ENCODE measurements around the gene MS4A5. TPM values are rescaled to one million over a fixed set of nuclear protein-coding genes. Genes with fewer than 3 reads are reported as not detected.

The MS4A5 gene
- total RNA-seq, 1 experiment from 2014 or later = not detected

GRCh38 chr11:60468829-60469228 is 39.5 kb downstream of the MS4A5 start (continued):
- TF ChIP-seq AFF4 (CRISPR knock-in tag; IDR thresholded peaks at IDR 0.05; ENCODE audit: borderline replicate concordance) = no peak
- no peak for TF ChIP-seq GRHL2 (CRISPR knock-in tag; IDR thresholded peaks at IDR 0.05; ENCODE audit: insufficient replicate concordance, severe bottlenecking)
- TF ChIP-seq PRDM15 (CRISPR knock-in tag; IDR thresholded peaks at IDR 0.05) = no peak

GRCh38 chr11:60469723-60470122 is 40.4 kb downstream of the MS4A5 start:
- no peak for ATAC-seq

More at GRCh38 chr11:60469723-60470122, 40.4 kb downstream of the MS4A5 start:
- ChIA-PET POLR2A (no interaction called here), CTCF (no interaction called here)
- Mint-ChIP-seq H3K27me3 (ENCODE audit: low read depth) (no peaks in the 10 kb centered on the region), H3K36me3 (0 out of 2 replicates have a peak, but pooled peaks cover 3% of the 10 kb centered on the region), H3K9me3 (no peaks in the 10 kb centered on the region), H3K27ac (no peak overlapping the region), H3K4me1 (no peaks in the 10 kb centered on the region), H3K4me3 (no peak overlapping the region)
- DNase-seq (ENCODE audit: low spot score) = no peak
- no peak for TF ChIP-seq MLX (CRISPR knock-in tag; IDR thresholded peaks at IDR 0.05)
- TF ChIP-seq NFYB (CRISPR knock-in tag; conservative IDR thresholded peaks at IDR 0.05; ENCODE audit: low read depth) = no peak
- no peak for TF ChIP-seq ZNF219 (CRISPR knock-in tag; IDR thresholded peaks at IDR 0.05; ENCODE audit: borderline replicate concordance)
- TF ChIP-seq GTF2I (CRISPR knock-in tag; conservative IDR thresholded peaks at IDR 0.05) = no peak
- TF ChIP-seq ETV6 (CRISPR knock-in tag; IDR thresholded peaks at IDR 0.05) = no peak
- TF ChIP-seq ZNF232 (CRISPR knock-in tag; IDR thresholded peaks at IDR 0.05) = no peak
- no peak for TF ChIP-seq JUN (CRISPR knock-in tag; IDR thresholded peaks at IDR 0.05)
- no peak for TF ChIP-seq SP1 (CRISPR knock-in tag; conservative IDR thresholded peaks at IDR 0.05)
- no peak for TF ChIP-seq OVOL2 (CRISPR knock-in tag; IDR thresholded peaks at IDR 0.05; ENCODE audit: borderline replicate concordance)
- TF ChIP-seq ZSCAN18 (CRISPR knock-in tag; IDR thresholded peaks at IDR 0.05) = no peak
- TF ChIP-seq NR1H2 (CRISPR knock-in tag; IDR thresholded peaks at IDR 0.05) = no peak
- TF ChIP-seq ZNF532 (CRISPR knock-in tag; IDR thresholded peaks at IDR 0.05; ENCODE audit: borderline replicate concordance) = no peak

Data from WTC11 (cell line).